GM23338 (cell line): Measurements from ENCODE around the gene DEFB124. TPM values are rescaled to one million over a fixed set of nuclear protein-coding genes. Genes with fewer than 3 reads are reported as not detected.

ENCODE experiments used
- ATAC-seq: fragments of 200-7000 bp; cut with Tn5 transposase; 3 replicates; pipeline ENCODE4 v1.9.1; 2020
- DNase-seq: peaks from one replicate; pipeline ENCODE4 v3.0.0-alpha.2; 2015; ENCODE audit warnings: low spot score
- H2AFZ ChIP-seq: fragments of 200-600 bp; sonication (generic); 2 replicates; pipeline ENCODE4 v1.8.0; 2016; ENCODE audit warnings: antibody characterized with exemption, mild to moderate bottlenecking, moderate library complexity
- H3F3A ChIP-seq: fragments of 200-600 bp; sonication (generic); replicated peaks from 2 replicates; pipeline ENCODE4 v1.8.0; 2017; ENCODE audit warnings: antibody characterized with exemption, mixed run types, low read depth
- H3K27ac ChIP-seq: fragments of 200-600 bp; sonication (generic); 2 replicates; pipeline ENCODE4 v1.6.1; 2016; ENCODE audit warnings: low read depth
- H3K27me3 ChIP-seq: fragments of 200-600 bp; sonication (generic); 2 replicates; pipeline ENCODE4 v1.8.0; 2016; ENCODE audit warnings: mild to moderate bottlenecking, mixed run types, moderate library complexity; ENCODE audit not compliant: insufficient read depth
- H3K36me3 ChIP-seq: fragments of 200-600 bp; sonication (generic); 2 replicates; pipeline ENCODE4 v1.8.0; 2016; ENCODE audit warnings: mild to moderate bottlenecking; ENCODE audit not compliant: insufficient read depth
- H3K4me1 ChIP-seq: fragments of 200-600 bp; sonication (generic); 2 replicates; pipeline ENCODE4 v1.8.0; 2016; ENCODE audit warnings: mild to moderate bottlenecking, moderate library complexity; ENCODE audit not compliant: insufficient read depth
- H3K4me2 ChIP-seq: fragments of 200-600 bp; sonication (generic); 2 replicates; pipeline ENCODE4 v1.7.1; 2017; ENCODE audit warnings: mixed run types
- H3K4me3 ChIP-seq: fragments of 200-600 bp; sonication (generic); 2 replicates; pipeline ENCODE4 v1.6.1; 2016; ENCODE audit warnings: mixed run types
- H3K79me2 ChIP-seq: fragments of 200-600 bp; sonication (generic); replicated peaks from 2 replicates; pipeline ENCODE4 v1.8.0; 2017; ENCODE audit warnings: mild to moderate bottlenecking; ENCODE audit not compliant: insufficient read depth
- H3K9me2 ChIP-seq: fragments of 200-600 bp; sonication (generic); 2 replicates; pipeline ENCODE4 v1.8.0; 2017; ENCODE audit not compliant: insufficient read depth
- H4K20me1 ChIP-seq: fragments of 200-600 bp; sonication (generic); replicated peaks from 2 replicates; pipeline ENCODE4 v1.8.0; 2017; ENCODE audit warnings: mild to moderate bottlenecking; ENCODE audit not compliant: insufficient read depth
- H3K27ac Mint-ChIP-seq: 2 replicates; pipeline ENCODE4 v1.8.0; 2020; ENCODE audit warnings: inconsistent platforms, mild to moderate bottlenecking, moderate library complexity, mixed read lengths
- H3K27me3 Mint-ChIP-seq: 3 replicates; pipeline ENCODE4 v1.8.0; 2022; ENCODE audit warnings: low read depth, mild to moderate bottlenecking, moderate library complexity, mixed read lengths, inconsistent platforms; ENCODE audit not compliant: insufficient read depth, poor library complexity
- H3K36me3 Mint-ChIP-seq: 3 replicates; pipeline ENCODE4 v1.8.0; 2021; ENCODE audit warnings: low read depth, mild to moderate bottlenecking, inconsistent platforms, moderate library complexity, mixed read lengths
- H3K4me1 Mint-ChIP-seq: 3 replicates; pipeline ENCODE4 v1.8.0; 2020; ENCODE audit warnings: mild to moderate bottlenecking, inconsistent platforms, mixed read lengths
- H3K4me3 Mint-ChIP-seq: 3 replicates; pipeline ENCODE4 v1.8.0; 2021; ENCODE audit warnings: moderate library complexity, mild to moderate bottlenecking, inconsistent platforms, mixed read lengths
- H3K9me3 Mint-ChIP-seq: 3 replicates; pipeline ENCODE4 v1.8.0; 2020; ENCODE audit warnings: moderate library complexity, mild to moderate bottlenecking, inconsistent platforms, mixed read lengths
- CREB1 ChIP-seq: fragments of 250-450 bp; sonication (Bioruptor Pico); IDR thresholded peaks from 2 replicates; pipeline ENCODE4 v1.5.0; 2020; ENCODE audit warnings: low read depth, mild to moderate bottlenecking, moderate library complexity
- EZH2 ChIP-seq: fragments of 200-600 bp; sonication (generic); IDR thresholded peaks from one replicate; pipeline ENCODE4 v1.8.0; 2017; ENCODE audit warnings: antibody characterized with exemption, mild to moderate bottlenecking, low read depth; ENCODE audit not compliant: unreplicated experiment
- EZH2phosphoT487 ChIP-seq: fragments of 200-600 bp; sonication (generic); IDR thresholded peaks from one replicate; pipeline ENCODE4 v1.8.1; 2018; ENCODE audit warnings: antibody characterized with exemption; ENCODE audit not compliant: unreplicated experiment
- JUNB ChIP-seq: IDR thresholded peaks from one replicate; pipeline ENCODE4 v1.6.1; 2016; ENCODE audit warnings: antibody characterized with exemption; ENCODE audit not compliant: unreplicated experiment
- NANOG ChIP-seq: IDR thresholded peaks from 2 replicates; pipeline ENCODE4 v1.6.1; 2016; ENCODE audit warnings: antibody characterized with exemption, borderline replicate concordance
- POLR2AphosphoS5 ChIP-seq: IDR thresholded peaks from 2 replicates; pipeline ENCODE4 v1.6.1; 2016; ENCODE audit warnings: antibody characterized with exemption, low read depth
- STAT1 ChIP-seq: IDR thresholded peaks from one replicate; pipeline ENCODE4 v1.6.1; 2016; ENCODE audit warnings: antibody characterized with exemption; ENCODE audit not compliant: unreplicated experiment
- ZNF114 ChIP-seq: fragments of 250-450 bp; sonication (Bioruptor Pico); IDR thresholded peaks from 2 replicates; pipeline ENCODE4 v1.5.0; 2020; ENCODE audit warnings: mild to moderate bottlenecking, moderate library complexity
- ZNF331 ChIP-seq: fragments of 250-450 bp; sonication (Bioruptor Pico); IDR thresholded peaks from 2 replicates; pipeline ENCODE4 v1.5.0; 2020; ENCODE audit warnings: low read depth, mild to moderate bottlenecking, moderate library complexity
- long read RNA-seq: library from polyadenylated mRNA; unstranded; transcript quantifications from one replicate; pipeline ENCODE4 v2.0.0, GENCODE V29; 2020; ENCODE audit not compliant: unreplicated experiment
- polyA plus RNA-seq: library from polyadenylated mRNA; unstranded; fragments of >200 nt; fragmentation: Nextera tagmentation; extraction: Ambion mirVana; gene quantifications from 2 replicates; pipeline ENCODE4 v1.2.1, GENCODE V29; 2016
- total RNA-seq: library from RNA; depleted of rRNA; stranded (reverse); fragments of >200 nt; shearing (Covaris generic); gene quantifications from 2 replicates; pipeline ENCODE4 v1.2.3, GENCODE V29; 2014; rRNA removed
- TF ChIP-seq, protein P1 (sequence below): fragments of 250-450 bp; sonication (Bioruptor Pico); IDR thresholded peaks from 2 replicates; pipeline ENCODE4 v1.5.0; 2020; ENCODE audit warnings: mild to moderate bottlenecking, moderate library complexity
- TF ChIP-seq, protein P2 (sequence below): IDR thresholded peaks from one replicate; pipeline ENCODE4 v1.6.1; 2018; ENCODE audit warnings: antibody characterized with exemption; ENCODE audit not compliant: unreplicated experiment
- TF ChIP-seq, protein P3 (sequence below): IDR thresholded peaks from 2 replicates; pipeline ENCODE4 v1.6.1; 2016; ENCODE audit warnings: antibody characterized with exemption
- TF ChIP-seq, protein P4 (sequence below), 2 experiments: fragments of 200-600 bp in 1 of 2; sonication (generic) in 1 of 2; conservative IDR thresholded peaks; 2 replicates each; pipeline versions ENCODE4 v1.5.1 to v1.6.1; 2016 to 2017; ENCODE audit warnings: antibody characterized with exemption in 2 of 2, low read depth in 2 of 2, mild to moderate bottlenecking in 2 of 2, moderate library complexity in 1 of 2

Gene DEFB124, protein sequence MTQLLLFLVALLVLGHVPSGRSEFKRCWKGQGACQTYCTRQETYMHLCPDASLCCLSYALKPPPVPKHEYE
- 0.52 TPM in 1 of 2 replicates, not detected in the other for total RNA-seq
- polyA plus RNA-seq = not detected in 2 replicates
- long read RNA-seq = 0 reads

DNA sequence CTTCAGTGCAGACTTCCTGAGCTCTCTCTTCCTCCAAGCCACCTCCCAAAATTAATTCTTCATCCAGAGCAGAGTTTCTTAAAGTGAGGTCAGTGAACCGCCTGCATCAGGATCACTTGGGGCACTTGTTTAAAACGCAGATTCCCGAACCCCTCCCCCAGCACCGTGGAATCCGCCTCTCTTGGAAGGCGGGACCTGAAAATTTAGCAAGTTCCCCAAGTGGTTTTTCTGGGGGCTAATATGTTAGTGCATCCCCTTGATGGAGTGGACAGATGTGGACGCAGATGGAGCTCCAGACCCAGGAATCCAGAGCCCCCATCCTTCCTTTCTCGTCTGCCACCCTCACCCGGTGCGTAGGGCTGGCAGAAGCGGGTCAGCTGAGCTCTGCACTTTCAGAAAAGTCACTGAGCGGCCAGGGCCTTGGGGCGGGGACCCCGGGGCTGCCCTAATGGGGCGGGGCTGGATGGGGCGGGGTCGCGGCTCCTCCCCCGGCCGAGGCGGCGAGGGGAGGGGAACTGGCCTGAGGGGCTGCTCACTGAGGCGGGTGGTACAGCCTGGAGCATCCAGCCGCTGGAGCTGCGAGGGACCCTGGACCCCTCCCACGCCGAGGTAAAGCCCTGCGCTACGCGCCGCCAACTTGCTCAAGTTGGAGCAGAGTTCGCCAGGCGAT, at the start of gene DEFB124, which contains the start of gene REM1:
Gene DEFB124, minus strand, starts transcription at position 370 of the 670 bp plus-strand sequence. CDS start 2,114 bp downstream, outside the sequence.
Gene REM1, plus strand, starts transcription at position 531 of the 670 bp plus-strand sequence. CDS start 1,158 bp downstream, outside the sequence.
- ATAC-seq (peak; percentile 96), DNase-seq (peak; percentile 89)
- Mint-ChIP-seq H3K27me3 (peaks cover 44% of the 10 kb centered on the region), H3K4me3 (peak within 1 kb of the TSS; percentile 70), H3K4me1 (no peaks in the 10 kb centered on the region; the same call in 1 of the 3 replicates), H3K27ac (no peak within 1 kb of the TSS), H3K36me3 (peaks cover 25% of the 10 kb centered on the region), H3K9me3 (peaks cover 70% of the 10 kb centered on the region)
- Histone ChIP-seq H2AFZ (peak within 1 kb of the TSS; percentile 99), H3K27ac (no peak within 1 kb of the TSS), H3K4me3 (peak within 1 kb of the TSS; percentile 76), H3F3A (0 out of 2 replicates have a peak, but pooled peaks cover 7% of the 10 kb centered on the region), H3K27me3 (peaks cover 70% of the 10 kb centered on the region), H3K4me2 (peak within 1 kb of the TSS; percentile 100), H3K79me2 (no peaks in the 10 kb centered on the region), H3K36me3 (no peaks in the 10 kb centered on the region), H4K20me1 (no peaks in the 10 kb centered on the region), H3K4me1 (peaks cover 12% of the 10 kb centered on the region), H3K9me2 (no peaks in the 10 kb centered on the region)
- TF ChIP-seq, protein P1, sequence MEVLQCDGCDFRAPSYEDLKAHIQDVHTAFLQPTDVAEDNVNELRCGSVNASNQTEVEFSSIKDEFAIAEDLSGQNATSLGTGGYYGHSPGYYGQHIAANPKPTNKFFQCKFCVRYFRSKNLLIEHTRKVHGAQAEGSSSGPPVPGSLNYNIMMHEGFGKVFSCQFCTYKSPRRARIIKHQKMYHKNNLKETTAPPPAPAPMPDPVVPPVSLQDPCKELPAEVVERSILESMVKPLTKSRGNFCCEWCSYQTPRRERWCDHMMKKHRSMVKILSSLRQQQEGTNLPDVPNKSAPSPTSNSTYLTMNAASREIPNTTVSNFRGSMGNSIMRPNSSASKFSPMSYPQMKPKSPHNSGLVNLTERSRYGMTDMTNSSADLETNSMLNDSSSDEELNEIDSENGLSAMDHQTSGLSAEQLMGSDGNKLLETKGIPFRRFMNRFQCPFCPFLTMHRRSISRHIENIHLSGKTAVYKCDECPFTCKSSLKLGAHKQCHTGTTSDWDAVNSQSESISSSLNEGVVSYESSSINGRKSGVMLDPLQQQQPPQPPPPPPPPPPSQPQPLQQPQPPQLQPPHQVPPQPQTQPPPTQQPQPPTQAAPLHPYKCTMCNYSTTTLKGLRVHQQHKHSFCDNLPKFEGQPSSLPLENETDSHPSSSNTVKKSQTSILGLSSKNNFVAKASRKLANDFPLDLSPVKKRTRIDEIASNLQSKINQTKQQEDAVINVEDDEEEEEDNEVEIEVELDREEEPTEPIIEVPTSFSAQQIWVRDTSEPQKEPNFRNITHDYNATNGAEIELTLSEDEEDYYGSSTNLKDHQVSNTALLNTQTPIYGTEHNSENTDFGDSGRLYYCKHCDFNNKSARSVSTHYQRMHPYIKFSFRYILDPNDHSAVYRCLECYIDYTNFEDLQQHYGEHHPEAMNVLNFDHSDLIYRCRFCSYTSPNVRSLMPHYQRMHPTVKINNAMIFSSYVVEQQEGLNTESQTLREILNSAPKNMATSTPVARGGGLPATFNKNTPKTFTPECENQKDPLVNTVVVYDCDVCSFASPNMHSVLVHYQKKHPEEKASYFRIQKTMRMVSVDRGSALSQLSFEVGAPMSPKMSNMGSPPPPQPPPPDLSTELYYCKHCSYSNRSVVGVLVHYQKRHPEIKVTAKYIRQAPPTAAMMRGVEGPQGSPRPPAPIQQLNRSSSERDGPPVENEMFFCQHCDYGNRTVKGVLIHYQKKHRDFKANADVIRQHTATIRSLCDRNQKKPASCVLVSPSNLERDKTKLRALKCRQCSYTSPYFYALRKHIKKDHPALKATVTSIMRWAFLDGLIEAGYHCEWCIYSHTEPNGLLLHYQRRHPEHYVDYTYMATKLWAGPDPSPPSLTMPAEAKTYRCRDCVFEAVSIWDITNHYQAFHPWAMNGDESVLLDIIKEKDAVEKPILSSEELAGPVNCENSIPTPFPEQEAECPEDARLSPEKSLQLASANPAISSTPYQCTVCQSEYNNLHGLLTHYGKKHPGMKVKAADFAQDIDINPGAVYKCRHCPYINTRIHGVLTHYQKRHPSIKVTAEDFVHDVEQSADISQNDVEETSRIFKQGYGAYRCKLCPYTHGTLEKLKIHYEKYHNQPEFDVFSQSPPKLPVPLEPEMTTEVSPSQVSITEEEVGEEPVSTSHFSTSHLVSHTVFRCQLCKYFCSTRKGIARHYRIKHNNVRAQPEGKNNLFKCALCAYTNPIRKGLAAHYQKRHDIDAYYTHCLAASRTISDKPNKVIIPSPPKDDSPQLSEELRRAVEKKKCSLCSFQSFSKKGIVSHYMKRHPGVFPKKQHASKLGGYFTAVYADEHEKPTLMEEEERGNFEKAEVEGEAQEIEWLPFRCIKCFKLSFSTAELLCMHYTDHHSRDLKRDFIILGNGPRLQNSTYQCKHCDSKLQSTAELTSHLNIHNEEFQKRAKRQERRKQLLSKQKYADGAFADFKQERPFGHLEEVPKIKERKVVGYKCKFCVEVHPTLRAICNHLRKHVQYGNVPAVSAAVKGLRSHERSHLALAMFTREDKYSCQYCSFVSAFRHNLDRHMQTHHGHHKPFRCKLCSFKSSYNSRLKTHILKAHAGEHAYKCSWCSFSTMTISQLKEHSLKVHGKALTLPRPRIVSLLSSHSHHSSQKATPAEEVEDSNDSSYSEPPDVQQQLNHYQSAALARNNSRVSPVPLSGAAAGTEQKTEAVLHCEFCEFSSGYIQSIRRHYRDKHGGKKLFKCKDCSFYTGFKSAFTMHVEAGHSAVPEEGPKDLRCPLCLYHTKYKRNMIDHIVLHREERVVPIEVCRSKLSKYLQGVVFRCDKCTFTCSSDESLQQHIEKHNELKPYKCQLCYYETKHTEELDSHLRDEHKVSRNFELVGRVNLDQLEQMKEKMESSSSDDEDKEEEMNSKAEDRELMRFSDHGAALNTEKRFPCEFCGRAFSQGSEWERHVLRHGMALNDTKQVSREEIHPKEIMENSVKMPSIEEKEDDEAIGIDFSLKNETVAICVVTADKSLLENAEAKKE (CRISPR knock-in tag) = no peak
- TF ChIP-seq POLR2AphosphoS5 (no peak), ZNF114 (CRISPR knock-in tag) (no peak), NANOG (no peak), ZNF331 (CRISPR knock-in tag) (no peak), STAT1 (no peak), CREB1 (CRISPR knock-in tag) (no peak), JUNB (no peak), EZH2 (no peak), EZH2phosphoT487 (no peak)
- TF ChIP-seq, protein P2, sequence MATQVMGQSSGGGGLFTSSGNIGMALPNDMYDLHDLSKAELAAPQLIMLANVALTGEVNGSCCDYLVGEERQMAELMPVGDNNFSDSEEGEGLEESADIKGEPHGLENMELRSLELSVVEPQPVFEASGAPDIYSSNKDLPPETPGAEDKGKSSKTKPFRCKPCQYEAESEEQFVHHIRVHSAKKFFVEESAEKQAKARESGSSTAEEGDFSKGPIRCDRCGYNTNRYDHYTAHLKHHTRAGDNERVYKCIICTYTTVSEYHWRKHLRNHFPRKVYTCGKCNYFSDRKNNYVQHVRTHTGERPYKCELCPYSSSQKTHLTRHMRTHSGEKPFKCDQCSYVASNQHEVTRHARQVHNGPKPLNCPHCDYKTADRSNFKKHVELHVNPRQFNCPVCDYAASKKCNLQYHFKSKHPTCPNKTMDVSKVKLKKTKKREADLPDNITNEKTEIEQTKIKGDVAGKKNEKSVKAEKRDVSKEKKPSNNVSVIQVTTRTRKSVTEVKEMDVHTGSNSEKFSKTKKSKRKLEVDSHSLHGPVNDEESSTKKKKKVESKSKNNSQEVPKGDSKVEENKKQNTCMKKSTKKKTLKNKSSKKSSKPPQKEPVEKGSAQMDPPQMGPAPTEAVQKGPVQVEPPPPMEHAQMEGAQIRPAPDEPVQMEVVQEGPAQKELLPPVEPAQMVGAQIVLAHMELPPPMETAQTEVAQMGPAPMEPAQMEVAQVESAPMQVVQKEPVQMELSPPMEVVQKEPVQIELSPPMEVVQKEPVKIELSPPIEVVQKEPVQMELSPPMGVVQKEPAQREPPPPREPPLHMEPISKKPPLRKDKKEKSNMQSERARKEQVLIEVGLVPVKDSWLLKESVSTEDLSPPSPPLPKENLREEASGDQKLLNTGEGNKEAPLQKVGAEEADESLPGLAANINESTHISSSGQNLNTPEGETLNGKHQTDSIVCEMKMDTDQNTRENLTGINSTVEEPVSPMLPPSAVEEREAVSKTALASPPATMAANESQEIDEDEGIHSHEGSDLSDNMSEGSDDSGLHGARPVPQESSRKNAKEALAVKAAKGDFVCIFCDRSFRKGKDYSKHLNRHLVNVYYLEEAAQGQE = no peak
- TF ChIP-seq, protein P3, sequence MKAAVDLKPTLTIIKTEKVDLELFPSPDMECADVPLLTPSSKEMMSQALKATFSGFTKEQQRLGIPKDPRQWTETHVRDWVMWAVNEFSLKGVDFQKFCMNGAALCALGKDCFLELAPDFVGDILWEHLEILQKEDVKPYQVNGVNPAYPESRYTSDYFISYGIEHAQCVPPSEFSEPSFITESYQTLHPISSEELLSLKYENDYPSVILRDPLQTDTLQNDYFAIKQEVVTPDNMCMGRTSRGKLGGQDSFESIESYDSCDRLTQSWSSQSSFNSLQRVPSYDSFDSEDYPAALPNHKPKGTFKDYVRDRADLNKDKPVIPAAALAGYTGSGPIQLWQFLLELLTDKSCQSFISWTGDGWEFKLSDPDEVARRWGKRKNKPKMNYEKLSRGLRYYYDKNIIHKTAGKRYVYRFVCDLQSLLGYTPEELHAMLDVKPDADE = no peak
- TF ChIP-seq, protein P4, sequence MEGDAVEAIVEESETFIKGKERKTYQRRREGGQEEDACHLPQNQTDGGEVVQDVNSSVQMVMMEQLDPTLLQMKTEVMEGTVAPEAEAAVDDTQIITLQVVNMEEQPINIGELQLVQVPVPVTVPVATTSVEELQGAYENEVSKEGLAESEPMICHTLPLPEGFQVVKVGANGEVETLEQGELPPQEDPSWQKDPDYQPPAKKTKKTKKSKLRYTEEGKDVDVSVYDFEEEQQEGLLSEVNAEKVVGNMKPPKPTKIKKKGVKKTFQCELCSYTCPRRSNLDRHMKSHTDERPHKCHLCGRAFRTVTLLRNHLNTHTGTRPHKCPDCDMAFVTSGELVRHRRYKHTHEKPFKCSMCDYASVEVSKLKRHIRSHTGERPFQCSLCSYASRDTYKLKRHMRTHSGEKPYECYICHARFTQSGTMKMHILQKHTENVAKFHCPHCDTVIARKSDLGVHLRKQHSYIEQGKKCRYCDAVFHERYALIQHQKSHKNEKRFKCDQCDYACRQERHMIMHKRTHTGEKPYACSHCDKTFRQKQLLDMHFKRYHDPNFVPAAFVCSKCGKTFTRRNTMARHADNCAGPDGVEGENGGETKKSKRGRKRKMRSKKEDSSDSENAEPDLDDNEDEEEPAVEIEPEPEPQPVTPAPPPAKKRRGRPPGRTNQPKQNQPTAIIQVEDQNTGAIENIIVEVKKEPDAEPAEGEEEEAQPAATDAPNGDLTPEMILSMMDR (conservative IDR thresholded peaks at IDR 0.05; ENCODE audit: low read depth in 2 of 2) = no peak
